ENCODE results near the gene POMT1. TPM values are rescaled to one million over a fixed set of nuclear protein-coding genes. Genes with fewer than 3 reads are reported as not detected.

The POMT1 gene
- total RNA-seq, 1 donor from 2014 or later: 14.5 TPM

DNA sequence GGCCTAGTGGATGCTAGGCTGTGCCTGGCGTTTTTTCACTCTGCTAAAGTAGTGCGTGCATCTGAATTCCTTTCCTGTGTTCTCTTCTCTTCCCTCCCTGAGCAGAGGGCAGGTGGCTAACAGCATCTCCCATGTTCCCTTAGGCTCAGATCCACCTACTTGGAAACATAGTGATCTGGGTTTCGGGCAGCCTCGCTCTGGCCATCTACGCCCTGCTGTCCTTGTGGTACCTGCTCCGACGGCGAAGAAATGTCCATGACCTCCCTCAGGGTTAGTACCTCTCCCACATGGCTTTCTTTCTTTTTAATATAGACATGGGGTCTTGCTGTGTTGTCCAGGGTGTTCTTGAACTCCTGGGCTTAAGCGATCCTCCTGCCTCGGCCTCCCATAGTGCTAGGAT is 18.5 kb downstream of the POMT1 start:
- no peak for DNase-seq (ENCODE audit: extremely low spot score in 2 of 2)
- Histone ChIP-seq H3K27me3 (no peaks in the 10 kb centered on the region), H3K4me3 (no peak overlapping the region), H3K4me1 (no peaks in the 10 kb centered on the region), H3K9me3 (no peaks in the 10 kb centered on the region), H3K36me3 (peaks cover 0 to 79% of the 10 kb centered on the region in 2 donors), H3K27ac (no peak overlapping the region)
- TF ChIP-seq, protein P1, sequence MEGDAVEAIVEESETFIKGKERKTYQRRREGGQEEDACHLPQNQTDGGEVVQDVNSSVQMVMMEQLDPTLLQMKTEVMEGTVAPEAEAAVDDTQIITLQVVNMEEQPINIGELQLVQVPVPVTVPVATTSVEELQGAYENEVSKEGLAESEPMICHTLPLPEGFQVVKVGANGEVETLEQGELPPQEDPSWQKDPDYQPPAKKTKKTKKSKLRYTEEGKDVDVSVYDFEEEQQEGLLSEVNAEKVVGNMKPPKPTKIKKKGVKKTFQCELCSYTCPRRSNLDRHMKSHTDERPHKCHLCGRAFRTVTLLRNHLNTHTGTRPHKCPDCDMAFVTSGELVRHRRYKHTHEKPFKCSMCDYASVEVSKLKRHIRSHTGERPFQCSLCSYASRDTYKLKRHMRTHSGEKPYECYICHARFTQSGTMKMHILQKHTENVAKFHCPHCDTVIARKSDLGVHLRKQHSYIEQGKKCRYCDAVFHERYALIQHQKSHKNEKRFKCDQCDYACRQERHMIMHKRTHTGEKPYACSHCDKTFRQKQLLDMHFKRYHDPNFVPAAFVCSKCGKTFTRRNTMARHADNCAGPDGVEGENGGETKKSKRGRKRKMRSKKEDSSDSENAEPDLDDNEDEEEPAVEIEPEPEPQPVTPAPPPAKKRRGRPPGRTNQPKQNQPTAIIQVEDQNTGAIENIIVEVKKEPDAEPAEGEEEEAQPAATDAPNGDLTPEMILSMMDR (IDR thresholded peaks at IDR 0.05): no peak
- TF ChIP-seq POLR2AphosphoS5 (IDR thresholded peaks at IDR 0.05; ENCODE audit: insufficient read depth in 1 of 2, low read depth in 1 of 2) (no peak), POLR2A (IDR thresholded peaks at IDR 0.05) (no peak)
- intact Hi-C loops (cut with DNase I): no loop called here

DNA sequence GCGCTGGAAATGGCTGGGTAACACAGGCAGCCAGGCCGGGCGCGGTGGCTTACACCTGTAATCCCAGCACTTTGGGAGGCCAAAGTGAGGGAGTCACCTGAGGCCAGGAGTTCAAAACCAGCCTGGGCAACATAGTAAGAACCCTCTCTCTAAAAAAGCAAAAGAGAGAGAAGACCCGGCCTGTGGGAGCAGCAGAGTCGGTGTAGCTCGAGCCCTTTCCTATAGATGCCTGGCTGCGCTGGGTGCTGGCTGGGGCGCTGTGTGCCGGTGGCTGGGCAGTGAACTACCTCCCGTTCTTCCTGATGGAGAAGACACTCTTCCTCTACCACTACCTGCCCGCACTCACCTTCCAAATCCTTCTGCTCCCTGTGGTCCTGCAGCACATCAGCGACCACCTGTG is 19.1 kb downstream of the POMT1 start:
- Histone ChIP-seq H3K4me1 (no peaks in the 10 kb centered on the region), H3K36me3 (peaks cover 0 to 79% of the 10 kb centered on the region in 2 donors), H3K4me3 (no peak overlapping the region), H3K27me3 (no peaks in the 10 kb centered on the region), H3K9me3 (no peaks in the 10 kb centered on the region), H3K27ac (no peak overlapping the region)
- DNase-seq (ENCODE audit: extremely low spot score in 2 of 2): no peak
- TF ChIP-seq, protein P1 (IDR thresholded peaks at IDR 0.05): no peak
- no peak for TF ChIP-seq POLR2A (IDR thresholded peaks at IDR 0.05)
- intact Hi-C loops (cut with DNase I): no loop called here

DNA sequence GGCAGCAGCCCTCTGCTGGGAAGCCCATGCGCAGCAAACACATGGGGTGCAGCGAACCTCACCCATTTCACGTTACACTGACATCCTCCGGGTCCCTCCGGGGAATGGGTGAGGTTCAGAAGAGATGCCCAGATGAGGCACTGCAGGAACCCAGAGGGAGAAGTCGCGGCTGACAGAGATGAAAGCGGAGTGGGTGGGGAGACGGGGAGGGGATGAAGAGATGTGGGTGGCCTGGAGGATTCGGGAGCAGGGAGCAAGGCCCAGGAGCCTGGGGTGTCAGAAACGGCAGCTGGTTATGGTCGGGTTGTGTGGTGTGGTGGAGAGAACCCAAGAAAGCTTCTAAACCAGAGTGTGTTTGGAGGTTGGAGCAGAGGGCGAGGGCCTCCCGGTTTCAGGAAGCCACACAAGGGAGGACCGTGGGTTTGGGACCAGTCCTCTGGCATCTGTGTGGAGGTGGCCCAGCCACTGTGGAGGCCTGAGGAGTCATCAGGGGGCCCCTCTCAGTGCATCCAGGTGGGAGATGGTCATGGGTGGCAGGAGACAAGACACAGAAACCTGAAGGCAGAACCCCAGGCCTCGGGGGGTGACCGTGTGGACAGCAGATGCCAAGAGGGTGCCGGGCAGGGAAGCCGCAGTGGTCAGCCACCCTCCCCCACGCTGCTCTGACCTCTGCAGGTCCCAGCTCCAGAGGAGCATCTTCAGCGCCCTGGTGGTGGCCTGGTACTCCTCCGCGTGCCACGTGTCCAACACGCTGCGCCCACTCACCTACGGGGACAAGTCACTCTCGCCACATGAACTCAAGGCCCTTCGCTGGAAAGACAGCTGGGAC is 19.8 kb downstream of the POMT1 start:
- Histone ChIP-seq H3K4me1 (no peaks in the 10 kb centered on the region), H3K36me3 (peaks cover 0 to 82% of the 10 kb centered on the region in 2 donors), H3K9me3 (no peaks in the 10 kb centered on the region), H3K27ac (no peak overlapping the region), H3K27me3 (no peaks in the 10 kb centered on the region), H3K4me3 (no peak overlapping the region)
- DNase-seq (ENCODE audit: extremely low spot score in 2 of 2): no peak
- TF ChIP-seq POLR2AphosphoS5 (IDR thresholded peaks at IDR 0.05; ENCODE audit: insufficient read depth in 1 of 2, low read depth in 1 of 2): no peak
- TF ChIP-seq POLR2A (IDR thresholded peaks at IDR 0.05): no peak
- TF ChIP-seq, protein P1 (IDR thresholded peaks at IDR 0.05): no peak
- intact Hi-C loops (cut with DNase I): no loop called here

DNA sequence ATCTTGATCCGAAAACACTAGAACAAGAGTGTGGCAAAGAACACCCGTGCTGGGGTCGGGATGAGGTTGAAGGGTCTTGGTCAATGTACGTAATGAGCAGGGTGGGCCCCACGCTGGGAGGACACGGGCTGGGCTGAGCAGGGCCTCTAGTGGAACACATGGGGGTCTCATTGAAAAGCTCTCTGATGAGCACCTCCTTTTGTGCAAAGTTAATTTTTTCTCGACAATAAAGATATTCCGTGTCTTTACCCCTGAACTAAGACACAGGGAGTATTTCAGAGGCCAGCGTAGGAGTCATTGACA is 20.3 kb downstream of the POMT1 start:
- Histone ChIP-seq H3K27me3 (no peaks in the 10 kb centered on the region), H3K4me1 (no peaks in the 10 kb centered on the region), H3K9me3 (no peaks in the 10 kb centered on the region), H3K36me3 (peaks cover 0 to 82% of the 10 kb centered on the region in 2 donors), H3K27ac (no peak overlapping the region), H3K4me3 (no peak overlapping the region)
- no peak for DNase-seq (ENCODE audit: extremely low spot score in 2 of 2)
- intact Hi-C loops (cut with DNase I): no loop called here
- TF ChIP-seq POLR2A (IDR thresholded peaks at IDR 0.05): no peak
- TF ChIP-seq, protein P1 (IDR thresholded peaks at IDR 0.05): no peak
- no peak for TF ChIP-seq POLR2AphosphoS5 (IDR thresholded peaks at IDR 0.05; ENCODE audit: insufficient read depth in 1 of 2, low read depth in 1 of 2)
